Measurements from ENCODE around the gene SLIT3.

The SLIT3 gene

GRCh38 chr5:168844016-168844921, 456.7 kb downstream of the SLIT3 start:
- H3K4me3 ChIP-seq (ENCODE audit: low read depth, low read length), result no peak overlapping the region
- no peak for DNase-seq (ENCODE audit: low read depth)
- TF ChIP-seq, protein P1, sequence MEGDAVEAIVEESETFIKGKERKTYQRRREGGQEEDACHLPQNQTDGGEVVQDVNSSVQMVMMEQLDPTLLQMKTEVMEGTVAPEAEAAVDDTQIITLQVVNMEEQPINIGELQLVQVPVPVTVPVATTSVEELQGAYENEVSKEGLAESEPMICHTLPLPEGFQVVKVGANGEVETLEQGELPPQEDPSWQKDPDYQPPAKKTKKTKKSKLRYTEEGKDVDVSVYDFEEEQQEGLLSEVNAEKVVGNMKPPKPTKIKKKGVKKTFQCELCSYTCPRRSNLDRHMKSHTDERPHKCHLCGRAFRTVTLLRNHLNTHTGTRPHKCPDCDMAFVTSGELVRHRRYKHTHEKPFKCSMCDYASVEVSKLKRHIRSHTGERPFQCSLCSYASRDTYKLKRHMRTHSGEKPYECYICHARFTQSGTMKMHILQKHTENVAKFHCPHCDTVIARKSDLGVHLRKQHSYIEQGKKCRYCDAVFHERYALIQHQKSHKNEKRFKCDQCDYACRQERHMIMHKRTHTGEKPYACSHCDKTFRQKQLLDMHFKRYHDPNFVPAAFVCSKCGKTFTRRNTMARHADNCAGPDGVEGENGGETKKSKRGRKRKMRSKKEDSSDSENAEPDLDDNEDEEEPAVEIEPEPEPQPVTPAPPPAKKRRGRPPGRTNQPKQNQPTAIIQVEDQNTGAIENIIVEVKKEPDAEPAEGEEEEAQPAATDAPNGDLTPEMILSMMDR (IDR thresholded peaks at IDR 0.05; ENCODE audit: insufficient read depth, low read depth, low read length, missing control alignments), result no peak

DNA sequence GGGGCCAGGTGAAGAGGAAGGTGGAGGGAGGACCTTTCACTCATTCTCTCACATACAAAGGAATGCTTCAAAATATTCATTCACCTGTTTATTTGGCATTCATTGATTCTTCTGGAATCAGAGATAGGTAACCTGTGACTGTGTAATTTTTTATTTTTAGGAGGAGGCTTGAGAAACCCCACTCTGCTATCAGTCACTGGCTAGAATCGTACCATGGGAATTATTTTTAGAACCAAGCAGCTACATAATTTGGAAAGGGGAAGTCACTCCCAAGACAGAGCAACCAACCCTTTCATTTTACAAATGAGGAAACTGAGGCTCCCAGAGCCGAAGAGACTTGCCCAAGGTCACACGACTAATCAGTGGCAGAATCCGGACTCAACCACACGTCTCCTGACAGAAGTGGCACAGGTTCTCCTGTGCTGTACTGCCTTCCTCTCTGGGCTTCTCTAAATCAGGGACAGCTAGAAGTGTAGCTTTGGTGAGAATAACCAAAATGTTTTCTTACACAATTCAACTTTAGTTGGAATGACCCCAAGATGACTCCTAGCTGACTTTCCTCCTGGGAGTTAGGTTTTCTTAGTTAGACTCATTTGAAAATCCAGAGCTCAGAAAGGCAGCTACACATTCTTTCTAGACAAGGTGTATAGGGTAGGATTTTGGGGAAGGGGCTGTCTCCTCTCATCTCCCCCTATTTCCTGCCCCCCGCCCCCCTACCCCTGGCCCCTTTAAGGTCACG, 457.5 kb downstream of the SLIT3 start:
- H3K4me3 ChIP-seq (ENCODE audit: low read depth, low read length), result no peak overlapping the region
- DNase-seq (ENCODE audit: low read depth), result no peak
- TF ChIP-seq, protein P1 (IDR thresholded peaks at IDR 0.05; ENCODE audit: insufficient read depth, low read depth, low read length, missing control alignments), result no peak

GRCh38 chr5:168842571-168843205, 458.3 kb downstream of the SLIT3 start:
- H3K4me3 ChIP-seq (ENCODE audit: low read depth, low read length), result no peak overlapping the region
- TF ChIP-seq, protein P1 (IDR thresholded peaks at IDR 0.05; ENCODE audit: insufficient read depth, low read depth, low read length, missing control alignments), result no peak
- no peak for DNase-seq (ENCODE audit: low read depth)

- DNase-seq (ENCODE audit: low read depth), result no peak
- TF ChIP-seq, protein P1 (IDR thresholded peaks at IDR 0.05; ENCODE audit: insufficient read depth, low read depth, low read length, missing control alignments), result no peak
- no peak overlapping the region for H3K4me3 ChIP-seq (ENCODE audit: low read depth, low read length)
Measured at GRCh38 chr5:168837852-168838251, 463.1 kb downstream of the SLIT3 start.

DNA sequence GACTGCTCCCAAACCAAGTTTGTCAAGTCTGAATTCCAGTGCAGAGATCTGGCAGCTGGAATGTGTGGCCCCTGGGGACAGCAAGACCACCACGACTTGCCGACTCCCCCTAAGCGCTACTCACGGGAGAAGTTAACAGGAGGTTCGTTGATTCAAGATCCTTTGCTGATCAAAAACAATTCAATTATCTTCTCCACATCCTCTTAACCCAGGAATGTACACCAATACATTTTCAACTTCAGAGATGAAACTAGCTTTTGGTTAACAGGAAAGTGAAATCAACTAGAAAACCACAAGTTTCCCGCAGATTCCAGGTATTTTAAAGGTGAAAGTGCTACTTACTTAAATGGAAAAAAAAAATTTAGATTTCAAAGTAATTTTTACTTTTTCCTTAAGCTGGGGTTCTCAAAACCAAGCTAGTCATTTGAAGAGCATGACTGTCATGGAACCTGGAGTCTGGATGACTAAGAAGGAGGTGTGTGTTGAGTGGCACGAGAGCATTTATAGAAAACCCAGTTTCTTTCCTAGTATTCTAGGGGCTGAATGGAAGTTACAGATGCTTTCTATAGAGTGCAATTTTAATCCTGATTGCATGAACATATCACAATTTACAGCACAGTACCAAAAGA, 464.2 kb downstream of the SLIT3 start:
- DNase-seq (ENCODE audit: low read depth), result no peak
- TF ChIP-seq, protein P1 (IDR thresholded peaks at IDR 0.05; ENCODE audit: insufficient read depth, low read depth, low read length, missing control alignments), result no peak
- H3K4me3 ChIP-seq (ENCODE audit: low read depth, low read length), result no peak overlapping the region

DNA sequence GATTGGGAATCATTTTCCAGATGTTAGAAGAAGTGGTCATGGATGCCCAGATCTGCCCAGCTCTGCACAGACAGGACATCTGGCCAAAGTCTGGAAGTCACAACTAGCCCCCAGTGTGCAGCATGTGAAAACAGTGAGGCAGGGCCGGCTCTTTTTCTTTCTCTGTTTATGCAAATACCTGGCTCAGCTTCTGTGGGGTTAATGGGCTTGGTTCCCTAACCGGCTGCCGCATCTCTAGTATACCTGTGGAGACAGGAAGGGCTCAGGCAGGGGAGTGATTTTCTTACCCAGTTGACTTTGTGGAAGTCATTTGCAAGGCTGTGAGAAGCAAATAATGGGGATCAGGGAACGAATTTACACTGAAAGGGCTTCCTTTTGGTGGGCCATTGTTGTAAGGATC, 467.0 kb downstream of the SLIT3 start:
- TF ChIP-seq, protein P1 (IDR thresholded peaks at IDR 0.05; ENCODE audit: insufficient read depth, low read depth, low read length, missing control alignments), result no peak
- H3K4me3 ChIP-seq (ENCODE audit: low read depth, low read length), result no peak overlapping the region
- DNase-seq (ENCODE audit: low read depth), result no peak

All from GM12865 (cell line).